Measurements from ENCODE around the gene OR9A4.

Gene OR9A4

DNA sequence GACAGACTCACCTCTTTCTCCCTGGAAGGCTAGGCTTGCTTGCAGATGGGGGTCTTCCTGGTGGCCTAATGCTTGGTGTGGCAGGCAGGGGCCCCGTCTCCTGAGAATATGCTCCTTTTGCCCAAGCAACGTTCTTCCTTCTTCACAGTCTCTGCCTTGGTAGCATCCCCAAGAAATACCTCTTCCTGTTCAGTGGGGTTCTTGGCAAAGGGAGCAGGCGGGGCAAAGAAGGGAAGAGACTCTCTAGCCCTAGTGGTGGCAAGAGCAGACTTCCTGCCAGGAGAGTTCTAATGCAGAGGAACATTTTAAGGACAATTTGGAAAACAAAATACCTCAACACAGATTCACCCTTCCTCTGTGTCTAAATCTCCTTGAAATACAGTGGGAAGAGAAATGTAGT is 30.6 kb downstream of the OR9A4 start, which contains the start of gene CLEC5A:
TSS of gene CLEC5A (minus strand) at position 179 of the 400 bp plus-strand sequence. CDS start 682 bp downstream, outside the sequence.
- no peak for DNase-seq

DNA sequence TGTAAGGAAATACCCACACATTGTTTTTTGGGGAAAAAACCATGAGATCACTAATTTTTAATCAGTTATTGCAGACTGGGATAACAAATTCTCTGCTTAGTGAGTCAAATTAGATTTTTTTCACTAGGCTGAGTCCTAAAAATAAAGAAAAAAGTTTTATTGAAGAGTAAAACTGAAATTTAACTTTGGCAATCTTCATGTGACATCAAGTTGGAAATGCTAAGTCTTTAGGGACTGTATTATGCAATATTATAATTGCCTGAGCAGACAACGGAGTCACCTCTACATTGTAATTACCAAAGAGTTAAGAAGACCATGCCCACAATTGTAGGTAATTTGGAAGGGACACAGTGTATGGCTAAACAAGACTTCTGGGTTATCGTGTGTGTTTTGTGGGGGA is 32.8 kb downstream of the OR9A4 start:
- no peak for DNase-seq

DNA sequence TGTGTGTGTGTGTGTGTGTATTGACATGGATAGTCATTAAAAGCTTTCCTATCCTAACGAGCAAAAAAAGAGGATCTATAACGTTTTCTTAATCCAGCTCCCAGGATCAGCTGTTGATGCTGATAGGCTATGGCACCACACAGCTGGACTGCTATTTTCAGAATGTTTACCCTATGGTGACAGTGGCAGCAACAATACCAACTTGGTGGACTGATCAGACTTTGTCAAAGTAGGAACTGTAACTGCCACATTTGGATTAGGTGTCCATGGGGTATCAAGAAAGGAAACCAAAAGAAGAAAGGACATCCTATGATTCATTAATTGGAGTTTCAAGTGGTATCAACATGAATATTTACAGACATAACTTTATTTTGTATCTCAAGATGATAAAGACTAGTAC is 33.3 kb downstream of the OR9A4 start:
- no peak for DNase-seq

DNA sequence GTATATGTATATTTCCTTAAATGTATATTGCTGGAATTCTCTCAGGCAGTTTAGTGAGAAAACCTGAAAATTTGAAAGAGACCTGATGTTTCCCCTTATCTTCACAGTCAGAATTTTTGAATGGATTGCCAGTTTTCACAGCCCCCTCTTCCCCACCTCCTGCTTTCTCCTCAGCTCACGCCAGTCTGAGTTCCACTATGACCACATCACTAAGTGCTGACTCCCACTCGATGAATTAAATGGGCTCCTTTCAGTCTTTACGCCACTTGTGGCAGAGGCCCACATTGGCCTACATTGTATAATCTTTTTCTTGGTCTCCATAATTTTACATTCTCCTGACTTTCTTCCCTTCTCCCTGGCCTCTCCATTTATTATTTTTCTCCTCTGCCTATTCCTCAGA is 33.7 kb downstream of the OR9A4 start:
- DNase-seq = no peak

DNA sequence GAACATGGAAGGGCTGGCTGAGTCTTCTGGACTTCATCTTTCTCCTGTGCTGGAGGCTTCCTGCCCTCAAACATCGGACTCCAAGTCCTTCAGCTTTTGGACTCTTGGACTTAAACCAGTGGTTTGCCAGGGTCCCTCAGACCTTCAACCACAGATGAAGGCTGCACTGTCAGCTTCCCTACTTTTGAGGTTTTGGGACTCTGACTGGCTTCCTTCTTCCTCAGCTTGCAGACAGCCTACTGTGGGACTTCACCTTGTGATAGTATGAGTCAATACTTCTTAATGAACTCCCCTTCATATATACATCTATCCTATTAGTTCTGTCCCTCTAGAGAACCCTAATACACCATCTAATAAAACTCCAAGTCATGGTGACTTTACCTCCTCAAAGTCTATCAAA is 34.6 kb downstream of the OR9A4 start:
- no peak for DNase-seq

DNA sequence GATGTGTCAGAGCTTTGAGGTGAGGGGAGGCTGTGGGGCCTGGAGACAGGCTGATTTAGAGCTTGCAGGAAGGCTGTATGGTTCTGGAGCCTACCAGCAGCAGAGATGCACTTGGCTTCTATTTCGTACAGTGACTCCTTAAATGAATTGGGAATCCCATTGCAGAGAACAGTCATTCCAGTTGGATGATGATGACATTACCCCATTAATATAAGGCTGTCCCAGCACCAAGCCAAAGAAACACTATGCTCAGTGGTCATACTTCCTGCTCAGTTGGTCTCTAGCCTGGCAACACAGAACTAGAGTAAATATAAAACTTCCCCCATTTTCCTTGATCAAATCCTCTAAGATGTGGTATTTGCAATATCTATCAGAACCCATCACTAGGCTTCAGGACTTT is 36.3 kb downstream of the OR9A4 start:
- DNase-seq = no peak

DNA sequence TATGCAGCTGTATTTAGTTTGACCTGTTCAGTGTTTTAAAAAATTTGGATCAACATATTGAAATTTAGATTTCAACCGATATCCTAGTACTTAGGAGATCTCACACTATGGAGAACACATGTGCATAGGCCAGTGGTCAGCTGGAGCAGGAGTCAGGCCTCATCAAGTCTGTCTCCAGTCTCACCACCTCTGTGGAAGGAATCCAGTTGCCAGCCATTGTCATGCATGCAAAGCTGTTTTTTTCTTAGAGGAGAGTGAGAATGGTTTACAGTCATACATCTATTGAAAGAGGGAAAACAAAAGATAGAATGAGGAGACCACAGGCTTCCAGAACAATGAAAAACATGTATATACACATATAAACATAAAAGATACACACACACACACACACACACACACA is 38.1 kb downstream of the OR9A4 start:
- no peak for DNase-seq

DNA sequence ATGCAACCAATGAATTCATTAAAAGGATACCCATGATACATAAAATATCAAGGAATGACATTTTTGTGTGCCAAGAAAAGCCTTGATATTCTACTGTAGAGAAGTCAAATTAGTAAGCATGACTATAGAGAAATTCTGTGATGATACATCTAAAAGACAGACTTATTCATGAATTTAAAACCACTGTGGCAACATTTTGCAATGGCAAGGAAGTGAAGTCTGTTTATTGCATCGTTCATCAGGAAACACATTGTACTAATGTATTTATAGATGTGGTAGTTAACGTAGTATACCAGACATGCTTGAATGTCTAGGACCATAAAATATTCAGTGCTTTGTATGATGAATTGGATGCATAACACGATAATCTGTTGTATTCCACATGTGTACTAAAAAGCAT is 39.9 kb downstream of the OR9A4 start:
- DNase-seq = no peak

DNA sequence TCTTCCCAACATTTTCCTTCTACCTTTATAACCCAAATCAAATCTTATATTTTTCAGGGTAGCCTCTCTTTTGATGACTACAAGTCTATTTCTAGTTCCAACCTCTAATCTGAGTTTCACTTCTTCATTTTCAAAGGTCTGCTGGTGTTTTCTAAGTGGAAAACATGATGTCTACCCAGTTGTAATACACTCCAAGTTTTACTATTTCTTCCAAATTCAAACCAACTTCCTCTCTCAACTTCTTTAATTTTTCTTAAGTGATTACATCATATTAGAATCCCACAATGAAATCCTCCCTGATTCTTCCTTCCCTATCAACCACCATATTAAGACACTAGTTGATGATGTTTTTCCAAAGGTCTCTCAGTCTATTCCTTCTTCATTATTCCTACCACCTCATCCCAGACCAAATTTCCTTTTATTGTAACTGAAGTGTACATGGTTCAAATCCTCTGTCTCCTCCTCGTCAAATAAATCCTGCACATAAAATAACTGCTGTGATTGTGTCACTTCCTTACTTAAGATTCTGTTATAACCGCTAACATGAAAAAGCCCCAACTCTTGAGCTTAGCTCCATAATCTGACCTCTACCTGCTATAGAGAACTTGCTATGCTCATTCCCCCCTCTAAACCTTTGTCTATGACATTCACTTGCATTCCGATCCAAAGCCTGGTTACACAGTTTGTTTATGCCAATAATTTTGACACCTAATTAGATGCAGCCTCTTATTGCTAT is 44.7 kb downstream of the OR9A4 start:
- no peak for DNase-seq

All from right kidney (tissue), 1 donor.